Activated T-helper 1 cell treated with anti-CD3 and anti-CD28 coated beads, Interleukin-2, amount 50 U/mL, for 16 hours (primary cell): ENCODE measurements around the gene TCEAL5.
"Not testable (repeated sequence)": the region's sequence is repeated elsewhere in the genome, so short reads cannot be mapped to it uniquely, and the experiment has no call there.

Source experiments
- DNase-seq, 2 donors: peaks; one replicate each; pipeline ENCODE4 v3.0.0-alpha.2; 2020; ENCODE audit warnings: low read depth in 1 of 2, low spot score in 1 of 2

TCEAL5 gene

GRCh38 chrX:103234869-103235268, 41.7 kb downstream of the TCEAL5 start:
- no peak for DNase-seq

GRCh38 chrX:103233263-103233662, 43.3 kb downstream of the TCEAL5 start:
- DNase-seq: no peak

- not testable (repeated sequence) for DNase-seq
Observed at GRCh38 chrX:103225918-103226317, 50.6 kb downstream of the TCEAL5 start.
